SU-DHL-6 (cell line): ENCODE data around the gene ARHGAP26.
"Not testable (repeated sequence)": the region's sequence is repeated elsewhere in the genome, so short reads cannot be mapped to it uniquely, and the experiment has no call there.

Source experiments
- CTCF ChIP-seq: fragments of 200-600 bp; sonication (generic); IDR thresholded peaks from one replicate; pipeline ENCODE4 v1.5.1; 2017; ENCODE audit warnings: antibody characterized with exemption, mild to moderate bottlenecking, low read length, moderate library complexity; ENCODE audit not compliant: insufficient read depth, poor library complexity, severe bottlenecking
- EZH2phosphoT487 ChIP-seq: fragments of 200-600 bp; sonication (generic), shearing (Covaris generic); conservative IDR thresholded peaks from 2 replicates; pipeline ENCODE4 v1.6.1; 2018; ENCODE audit warnings: mild to moderate bottlenecking, antibody characterized with exemption, low read length, moderate library complexity, mixed read lengths

GRCh38 chr5:142990073-142990472 lies 219.9 kb downstream of the ARHGAP26 start:
- not testable (repeated sequence) for TF ChIP-seq CTCF, EZH2phosphoT487
